WTC11 (cell line): ENCODE results near the gene CBFA2T3. TPM values are rescaled to one million over a fixed set of nuclear protein-coding genes. Genes with fewer than 3 reads are reported as not detected.

Source experiments
- ATAC-seq: fragments of 200-7000 bp; cut with Tn5 transposase; 2 replicates; pipeline ENCODE4 v1.10.0; 2021; ENCODE audit warnings: mild to moderate bottlenecking, moderate library complexity
- CTCF ChIA-PET: fragments of 300-600 bp; sonication (Branson Sonifier 250); formaldehyde crosslinking; loops from one replicate; lab custom pipeline; 2021; ENCODE audit warnings: antibody characterized with exemption; lab: Charles Lee
- POLR2A ChIA-PET: fragments of 350-600 bp; sonication (Branson Sonifier 250); formaldehyde crosslinking; loops from one replicate; lab custom pipeline; 2021; ENCODE audit warnings: antibody characterized with exemption; lab: Charles Lee
- DNase-seq: peaks from one replicate; pipeline ENCODE4 v3.0.0; 2021; ENCODE audit warnings: low spot score
- H3K27ac Mint-ChIP-seq: 2 replicates; pipeline ENCODE4 v1.8.0; 2021; ENCODE audit warnings: mixed read lengths
- H3K27me3 Mint-ChIP-seq: 2 replicates; pipeline ENCODE4 v1.8.0; 2021; ENCODE audit warnings: low read depth, mild to moderate bottlenecking, moderate library complexity, mixed read lengths
- H3K36me3 Mint-ChIP-seq: 2 replicates; pipeline ENCODE4 v1.8.0; 2021; ENCODE audit warnings: mixed read lengths
- H3K4me1 Mint-ChIP-seq: 2 replicates; pipeline ENCODE4 v1.8.0; 2022; ENCODE audit warnings: mixed read lengths
- H3K4me3 Mint-ChIP-seq: 2 replicates; pipeline ENCODE4 v1.8.0; 2021; ENCODE audit warnings: mild to moderate bottlenecking, moderate library complexity, mixed read lengths
- H3K9me3 Mint-ChIP-seq: 2 replicates; pipeline ENCODE4 v1.8.0; 2021; ENCODE audit warnings: mixed read lengths
- CBFB ChIP-seq: sonication (generic); formaldehyde crosslinking; IDR thresholded peaks from 2 replicates; pipeline ENCODE4 v1.8.1; 2022; ENCODE audit warnings: mild to moderate bottlenecking, low read depth, missing genetic modification reagents
- CREB1 ChIP-seq: sonication (generic); formaldehyde crosslinking; IDR thresholded peaks from 2 replicates; pipeline ENCODE4 v1.8.0; 2023; ENCODE audit warnings: mild to moderate bottlenecking, missing genetic modification reagents
- CREM ChIP-seq: sonication (generic); formaldehyde crosslinking; IDR thresholded peaks from 2 replicates; pipeline ENCODE4 v1.8.1; 2022; ENCODE audit warnings: mild to moderate bottlenecking, missing genetic modification reagents, moderate library complexity
- GABPB1 ChIP-seq: sonication (generic); formaldehyde crosslinking; IDR thresholded peaks from 2 replicates; pipeline ENCODE4 v1.8.1; 2023; ENCODE audit warnings: mild to moderate bottlenecking, missing genetic modification reagents
- MXD4 ChIP-seq: fragments of 250-450 bp; sonication (Bioruptor Pico); IDR thresholded peaks from 2 replicates; pipeline ENCODE4 v1.8.0; 2021; ENCODE audit warnings: mild to moderate bottlenecking, moderate library complexity, borderline replicate concordance
- NFATC4 ChIP-seq: fragments of 250-450 bp; sonication (Bioruptor Pico); IDR thresholded peaks from 2 replicates; pipeline ENCODE4 v1.9.0; 2021; ENCODE audit warnings: mild to moderate bottlenecking
- NFYB ChIP-seq: sonication (generic); formaldehyde crosslinking; conservative IDR thresholded peaks from 2 replicates; pipeline ENCODE4 v1.8.0; 2022; ENCODE audit warnings: low read depth, missing genetic modification reagents
- PRRX2 ChIP-seq: fragments of 250-450 bp; sonication (Bioruptor Pico); IDR thresholded peaks from 2 replicates; pipeline ENCODE4 v1.8.0; 2021; ENCODE audit warnings: mild to moderate bottlenecking
- SMAD4 ChIP-seq: sonication (generic); formaldehyde crosslinking; IDR thresholded peaks from 2 replicates; pipeline ENCODE4 v1.8.0; 2022; ENCODE audit warnings: mild to moderate bottlenecking, missing genetic modification reagents
- SOX15 ChIP-seq: fragments of 250-450 bp; sonication (Bioruptor Pico); IDR thresholded peaks from 2 replicates; pipeline ENCODE4 v1.9.0; 2021; ENCODE audit warnings: mild to moderate bottlenecking
- TEAD1 ChIP-seq: sonication (generic); formaldehyde crosslinking; IDR thresholded peaks from 2 replicates; pipeline ENCODE4 v1.8.0; 2022; ENCODE audit warnings: mild to moderate bottlenecking, missing genetic modification reagents
- ZNF121 ChIP-seq: sonication (generic); formaldehyde crosslinking; IDR thresholded peaks from 2 replicates; pipeline ENCODE4 v1.8.0; 2023; ENCODE audit warnings: missing genetic modification reagents
- total RNA-seq: library from RNA; stranded (reverse); gene quantifications from 3 replicates; pipeline ENCODE4 v1.2.3, GENCODE V29; 2021
- TF ChIP-seq, protein P1 (sequence below): sonication (generic); formaldehyde crosslinking; IDR thresholded peaks from 2 replicates; pipeline ENCODE4 v1.8.1; 2022; ENCODE audit warnings: mild to moderate bottlenecking, moderate library complexity, missing genetic modification reagents
- TF ChIP-seq, protein P2 (sequence below): fragments of 200-600 bp; IDR thresholded peaks from 2 replicates; pipeline ENCODE4 v1.8.0; 2022; ENCODE audit warnings: antibody characterized with exemption
- TF ChIP-seq, protein P3 (sequence below): sonication (generic); formaldehyde crosslinking; IDR thresholded peaks from 2 replicates; pipeline ENCODE4 v1.8.0; 2022; ENCODE audit warnings: mild to moderate bottlenecking, missing genetic modification reagents
- TF ChIP-seq, protein P4 (sequence below): fragments of 250-450 bp; sonication (Bioruptor Pico); IDR thresholded peaks from 2 replicates; pipeline ENCODE4 v1.9.0; 2021; ENCODE audit warnings: mild to moderate bottlenecking, borderline replicate concordance
- TF ChIP-seq, protein P5 (sequence below): fragments of 250-450 bp; sonication (Bioruptor Pico); IDR thresholded peaks from 2 replicates; pipeline ENCODE4 v1.9.0; 2021; ENCODE audit warnings: moderate library complexity, mild to moderate bottlenecking, inconsistent platforms, borderline replicate concordance
- TF ChIP-seq, protein P6 (sequence below): sonication (generic); formaldehyde crosslinking; IDR thresholded peaks from 2 replicates; pipeline ENCODE4 v1.8.0; 2023; ENCODE audit warnings: mild to moderate bottlenecking, missing genetic modification reagents
- TF ChIP-seq, protein P7 (sequence below): sonication (generic); formaldehyde crosslinking; IDR thresholded peaks from 2 replicates; pipeline ENCODE4 v1.8.0; 2023; ENCODE audit warnings: missing genetic modification reagents

Gene CBFA2T3
- total RNA-seq, 1 experiment from 2014 or later, result 2.6 TPM

DNA sequence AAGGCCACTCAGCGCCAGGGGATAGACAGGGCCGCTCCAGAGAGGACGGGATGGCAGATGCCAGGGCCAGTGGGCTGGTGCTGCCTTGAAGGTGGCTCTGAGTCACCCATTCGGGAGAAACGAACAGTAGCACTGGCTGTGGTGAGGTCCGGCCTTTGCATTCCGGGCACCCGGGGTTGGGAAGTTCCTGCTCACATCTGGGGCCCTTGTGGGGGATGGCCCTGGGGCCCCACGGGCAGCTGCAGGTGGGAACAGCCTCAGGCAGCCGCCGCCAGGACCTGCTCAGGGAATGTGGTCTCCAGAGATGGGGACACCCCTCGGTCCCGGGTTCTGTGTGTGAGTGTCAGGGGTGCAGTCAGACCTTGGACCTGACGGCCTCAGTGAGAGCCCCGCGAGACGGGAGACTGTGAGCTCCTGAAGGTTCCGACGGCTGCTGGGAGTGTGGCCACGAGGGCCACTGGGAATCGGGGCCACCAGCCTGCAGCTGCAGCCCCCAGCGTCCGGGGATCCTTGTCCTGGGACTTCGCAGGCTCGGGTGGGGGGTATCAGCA is 1.4 kb downstream of the CBFA2T3 start:
- TF ChIP-seq, protein P1, sequence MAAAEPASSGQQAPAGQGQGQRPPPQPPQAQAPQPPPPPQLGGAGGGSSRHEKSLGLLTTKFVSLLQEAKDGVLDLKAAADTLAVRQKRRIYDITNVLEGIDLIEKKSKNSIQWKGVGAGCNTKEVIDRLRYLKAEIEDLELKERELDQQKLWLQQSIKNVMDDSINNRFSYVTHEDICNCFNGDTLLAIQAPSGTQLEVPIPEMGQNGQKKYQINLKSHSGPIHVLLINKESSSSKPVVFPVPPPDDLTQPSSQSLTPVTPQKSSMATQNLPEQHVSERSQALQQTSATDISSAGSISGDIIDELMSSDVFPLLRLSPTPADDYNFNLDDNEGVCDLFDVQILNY (CRISPR knock-in tag), result no peak
- TF ChIP-seq, protein P2, sequence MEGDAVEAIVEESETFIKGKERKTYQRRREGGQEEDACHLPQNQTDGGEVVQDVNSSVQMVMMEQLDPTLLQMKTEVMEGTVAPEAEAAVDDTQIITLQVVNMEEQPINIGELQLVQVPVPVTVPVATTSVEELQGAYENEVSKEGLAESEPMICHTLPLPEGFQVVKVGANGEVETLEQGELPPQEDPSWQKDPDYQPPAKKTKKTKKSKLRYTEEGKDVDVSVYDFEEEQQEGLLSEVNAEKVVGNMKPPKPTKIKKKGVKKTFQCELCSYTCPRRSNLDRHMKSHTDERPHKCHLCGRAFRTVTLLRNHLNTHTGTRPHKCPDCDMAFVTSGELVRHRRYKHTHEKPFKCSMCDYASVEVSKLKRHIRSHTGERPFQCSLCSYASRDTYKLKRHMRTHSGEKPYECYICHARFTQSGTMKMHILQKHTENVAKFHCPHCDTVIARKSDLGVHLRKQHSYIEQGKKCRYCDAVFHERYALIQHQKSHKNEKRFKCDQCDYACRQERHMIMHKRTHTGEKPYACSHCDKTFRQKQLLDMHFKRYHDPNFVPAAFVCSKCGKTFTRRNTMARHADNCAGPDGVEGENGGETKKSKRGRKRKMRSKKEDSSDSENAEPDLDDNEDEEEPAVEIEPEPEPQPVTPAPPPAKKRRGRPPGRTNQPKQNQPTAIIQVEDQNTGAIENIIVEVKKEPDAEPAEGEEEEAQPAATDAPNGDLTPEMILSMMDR, result no peak
- Mint-ChIP-seq H3K27ac (peak overlapping the region; percentile 76; the same call in 1 of the 2 replicates), H3K36me3 (no peaks in the 10 kb centered on the region), H3K27me3 (no peaks in the 10 kb centered on the region), H3K4me3 (no peak overlapping the region), H3K9me3 (no peaks in the 10 kb centered on the region), H3K4me1 (no peaks in the 10 kb centered on the region)
- ATAC-seq (no peak), DNase-seq (no peak)
- ChIA-PET POLR2A (interaction anchor here (0.6 kb wide), 1 partner anchor 112 kb away, joined by 3 read pairs; no protein-coding TSS in a partner anchor), CTCF (no interaction called here)

DNA sequence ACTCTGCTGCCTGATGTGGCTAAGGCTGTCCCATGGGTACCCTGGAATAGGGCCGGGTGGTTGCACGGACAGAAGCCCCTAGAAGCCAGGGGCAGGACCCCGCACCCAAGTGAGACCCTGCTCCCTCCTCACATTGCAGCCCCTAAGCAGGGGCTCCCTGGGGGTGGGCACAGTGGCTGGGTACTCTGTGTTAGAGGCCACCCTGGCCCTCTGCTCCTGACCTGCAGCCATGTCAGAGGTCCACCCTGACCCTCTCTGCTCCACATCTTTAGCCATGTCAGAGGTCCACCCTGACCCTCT is 2.1 kb downstream of the CBFA2T3 start:
- no peaks in the 10 kb centered on the region for H3K36me3 Mint-ChIP-seq
- no peaks in the 10 kb centered on the region for H3K9me3 Mint-ChIP-seq
- no peaks in the 10 kb centered on the region for H3K27me3 Mint-ChIP-seq
- H3K27ac Mint-ChIP-seq, result peak overlapping the region; percentile 76; the same call in 1 of the 2 replicates
- H3K4me3 Mint-ChIP-seq, result no peak overlapping the region
- POLR2A ChIA-PET, result no interaction called here
- DNase-seq (no peak), ATAC-seq (no peak)
- CTCF ChIA-PET, result no interaction called here
- TF ChIP-seq GABPB1 (CRISPR knock-in tag) (no peak), MXD4 (no peak), CREM (CRISPR knock-in tag) (no peak), NFYB (CRISPR knock-in tag) (no peak)
- TF ChIP-seq, protein P3, sequence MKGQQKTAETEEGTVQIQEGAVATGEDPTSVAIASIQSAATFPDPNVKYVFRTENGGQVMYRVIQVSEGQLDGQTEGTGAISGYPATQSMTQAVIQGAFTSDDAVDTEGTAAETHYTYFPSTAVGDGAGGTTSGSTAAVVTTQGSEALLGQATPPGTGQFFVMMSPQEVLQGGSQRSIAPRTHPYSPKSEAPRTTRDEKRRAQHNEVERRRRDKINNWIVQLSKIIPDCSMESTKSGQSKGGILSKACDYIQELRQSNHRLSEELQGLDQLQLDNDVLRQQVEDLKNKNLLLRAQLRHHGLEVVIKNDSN (CRISPR knock-in tag), result no peak
- TF ChIP-seq, protein P4, sequence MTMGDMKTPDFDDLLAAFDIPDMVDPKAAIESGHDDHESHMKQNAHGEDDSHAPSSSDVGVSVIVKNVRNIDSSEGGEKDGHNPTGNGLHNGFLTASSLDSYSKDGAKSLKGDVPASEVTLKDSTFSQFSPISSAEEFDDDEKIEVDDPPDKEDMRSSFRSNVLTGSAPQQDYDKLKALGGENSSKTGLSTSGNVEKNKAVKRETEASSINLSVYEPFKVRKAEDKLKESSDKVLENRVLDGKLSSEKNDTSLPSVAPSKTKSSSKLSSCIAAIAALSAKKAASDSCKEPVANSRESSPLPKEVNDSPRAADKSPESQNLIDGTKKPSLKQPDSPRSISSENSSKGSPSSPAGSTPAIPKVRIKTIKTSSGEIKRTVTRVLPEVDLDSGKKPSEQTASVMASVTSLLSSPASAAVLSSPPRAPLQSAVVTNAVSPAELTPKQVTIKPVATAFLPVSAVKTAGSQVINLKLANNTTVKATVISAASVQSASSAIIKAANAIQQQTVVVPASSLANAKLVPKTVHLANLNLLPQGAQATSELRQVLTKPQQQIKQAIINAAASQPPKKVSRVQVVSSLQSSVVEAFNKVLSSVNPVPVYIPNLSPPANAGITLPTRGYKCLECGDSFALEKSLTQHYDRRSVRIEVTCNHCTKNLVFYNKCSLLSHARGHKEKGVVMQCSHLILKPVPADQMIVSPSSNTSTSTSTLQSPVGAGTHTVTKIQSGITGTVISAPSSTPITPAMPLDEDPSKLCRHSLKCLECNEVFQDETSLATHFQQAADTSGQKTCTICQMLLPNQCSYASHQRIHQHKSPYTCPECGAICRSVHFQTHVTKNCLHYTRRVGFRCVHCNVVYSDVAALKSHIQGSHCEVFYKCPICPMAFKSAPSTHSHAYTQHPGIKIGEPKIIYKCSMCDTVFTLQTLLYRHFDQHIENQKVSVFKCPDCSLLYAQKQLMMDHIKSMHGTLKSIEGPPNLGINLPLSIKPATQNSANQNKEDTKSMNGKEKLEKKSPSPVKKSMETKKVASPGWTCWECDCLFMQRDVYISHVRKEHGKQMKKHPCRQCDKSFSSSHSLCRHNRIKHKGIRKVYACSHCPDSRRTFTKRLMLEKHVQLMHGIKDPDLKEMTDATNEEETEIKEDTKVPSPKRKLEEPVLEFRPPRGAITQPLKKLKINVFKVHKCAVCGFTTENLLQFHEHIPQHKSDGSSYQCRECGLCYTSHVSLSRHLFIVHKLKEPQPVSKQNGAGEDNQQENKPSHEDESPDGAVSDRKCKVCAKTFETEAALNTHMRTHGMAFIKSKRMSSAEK (CRISPR knock-in tag), result no peak
- TF ChIP-seq, protein P5, sequence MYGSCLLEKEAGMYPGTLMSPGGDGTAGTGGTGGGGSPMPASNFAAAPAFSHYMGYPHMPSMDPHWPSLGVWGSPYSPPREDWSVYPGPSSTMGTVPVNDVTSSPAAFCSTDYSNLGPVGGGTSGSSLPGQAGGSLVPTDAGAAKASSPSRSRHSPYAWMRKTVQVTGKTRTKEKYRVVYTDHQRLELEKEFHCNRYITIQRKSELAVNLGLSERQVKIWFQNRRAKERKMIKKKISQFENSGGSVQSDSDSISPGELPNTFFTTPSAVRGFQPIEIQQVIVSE (CRISPR knock-in tag), result no peak
- H3K4me1 Mint-ChIP-seq, result no peaks in the 10 kb centered on the region

DNA sequence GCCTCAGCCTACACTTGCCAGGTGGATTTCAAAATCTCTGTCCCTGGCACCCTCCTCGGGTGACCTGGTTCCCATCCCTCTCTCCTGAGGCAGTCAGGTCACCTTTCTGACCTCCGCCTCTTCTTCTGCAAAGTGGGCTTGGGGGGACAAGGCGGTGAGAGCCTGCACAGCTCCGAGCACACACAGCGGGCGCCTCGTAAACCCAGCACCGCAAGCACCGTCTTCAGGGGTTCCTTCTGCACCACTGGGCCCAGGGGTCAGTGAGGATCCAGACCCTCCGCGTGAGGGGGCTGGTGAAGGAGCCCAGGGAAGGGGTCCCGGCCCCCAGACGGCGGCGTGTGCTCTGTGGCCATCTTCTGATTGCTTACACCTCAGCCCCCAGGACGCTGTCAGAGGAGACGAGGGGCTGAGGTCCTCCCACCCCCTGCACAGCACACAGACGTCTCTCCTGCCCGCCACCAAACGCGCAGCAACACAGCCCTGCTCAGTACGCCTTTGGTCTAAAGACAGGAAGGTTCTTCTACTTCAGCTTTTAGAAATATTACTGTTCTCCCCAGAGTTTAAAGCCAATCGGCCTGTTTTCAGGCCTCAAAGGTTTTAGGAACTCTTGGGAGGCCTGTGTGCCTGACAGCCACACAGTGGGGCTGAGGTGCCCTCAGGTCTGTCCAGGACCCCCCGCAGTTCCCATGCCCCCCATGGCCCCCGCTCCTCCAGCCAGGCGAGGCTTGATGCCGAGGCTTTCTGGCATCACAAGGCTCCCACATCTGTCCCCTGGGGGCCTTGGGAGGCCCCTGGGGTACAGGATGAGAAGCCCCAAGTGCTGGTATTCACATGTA is 2.7 kb downstream of the CBFA2T3 start:
- ATAC-seq, result no peak
- POLR2A ChIA-PET, result no interaction called here
- Mint-ChIP-seq H3K27ac (no peak overlapping the region), H3K27me3 (no peaks in the 10 kb centered on the region), H3K9me3 (no peaks in the 10 kb centered on the region), H3K4me3 (no peak overlapping the region), H3K36me3 (no peaks in the 10 kb centered on the region), H3K4me1 (no peaks in the 10 kb centered on the region)
- CTCF ChIA-PET, result no interaction called here
- DNase-seq, result no peak
- TF ChIP-seq, protein P6, sequence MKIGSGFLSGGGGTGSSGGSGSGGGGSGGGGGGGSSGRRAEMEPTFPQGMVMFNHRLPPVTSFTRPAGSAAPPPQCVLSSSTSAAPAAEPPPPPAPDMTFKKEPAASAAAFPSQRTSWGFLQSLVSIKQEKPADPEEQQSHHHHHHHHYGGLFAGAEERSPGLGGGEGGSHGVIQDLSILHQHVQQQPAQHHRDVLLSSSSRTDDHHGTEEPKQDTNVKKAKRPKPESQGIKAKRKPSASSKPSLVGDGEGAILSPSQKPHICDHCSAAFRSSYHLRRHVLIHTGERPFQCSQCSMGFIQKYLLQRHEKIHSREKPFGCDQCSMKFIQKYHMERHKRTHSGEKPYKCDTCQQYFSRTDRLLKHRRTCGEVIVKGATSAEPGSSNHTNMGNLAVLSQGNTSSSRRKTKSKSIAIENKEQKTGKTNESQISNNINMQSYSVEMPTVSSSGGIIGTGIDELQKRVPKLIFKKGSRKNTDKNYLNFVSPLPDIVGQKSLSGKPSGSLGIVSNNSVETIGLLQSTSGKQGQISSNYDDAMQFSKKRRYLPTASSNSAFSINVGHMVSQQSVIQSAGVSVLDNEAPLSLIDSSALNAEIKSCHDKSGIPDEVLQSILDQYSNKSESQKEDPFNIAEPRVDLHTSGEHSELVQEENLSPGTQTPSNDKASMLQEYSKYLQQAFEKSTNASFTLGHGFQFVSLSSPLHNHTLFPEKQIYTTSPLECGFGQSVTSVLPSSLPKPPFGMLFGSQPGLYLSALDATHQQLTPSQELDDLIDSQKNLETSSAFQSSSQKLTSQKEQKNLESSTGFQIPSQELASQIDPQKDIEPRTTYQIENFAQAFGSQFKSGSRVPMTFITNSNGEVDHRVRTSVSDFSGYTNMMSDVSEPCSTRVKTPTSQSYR (CRISPR knock-in tag), result no peak
- TF ChIP-seq SOX15, result no peak
- no peak for TF ChIP-seq CREB1 (CRISPR knock-in tag)
- no peak for TF ChIP-seq TEAD1 (CRISPR knock-in tag)
- TF ChIP-seq PRRX2 (CRISPR knock-in tag), result no peak
- no peak for TF ChIP-seq NFATC4
- no peak for TF ChIP-seq ZNF121 (CRISPR knock-in tag)
- TF ChIP-seq SMAD4, result no peak
- TF ChIP-seq, protein P7, sequence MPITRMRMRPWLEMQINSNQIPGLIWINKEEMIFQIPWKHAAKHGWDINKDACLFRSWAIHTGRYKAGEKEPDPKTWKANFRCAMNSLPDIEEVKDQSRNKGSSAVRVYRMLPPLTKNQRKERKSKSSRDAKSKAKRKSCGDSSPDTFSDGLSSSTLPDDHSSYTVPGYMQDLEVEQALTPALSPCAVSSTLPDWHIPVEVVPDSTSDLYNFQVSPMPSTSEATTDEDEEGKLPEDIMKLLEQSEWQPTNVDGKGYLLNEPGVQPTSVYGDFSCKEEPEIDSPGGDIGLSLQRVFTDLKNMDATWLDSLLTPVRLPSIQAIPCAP, result no peak
- TF ChIP-seq CBFB (CRISPR knock-in tag), result no peak
- TF ChIP-seq NFYB (CRISPR knock-in tag), result no peak
